WTC11 (cell line): ENCODE measurements around the gene FAM13A. TPM values are rescaled to one million over a fixed set of nuclear protein-coding genes. Genes with fewer than 3 reads are reported as not detected.

Experiments used
- ATAC-seq: fragments of 200-7000 bp; cut with Tn5 transposase; 2 replicates; pipeline ENCODE4 v1.10.0; 2021; ENCODE audit warnings: mild to moderate bottlenecking, moderate library complexity
- CTCF ChIA-PET: fragments of 300-600 bp; sonication (Branson Sonifier 250); formaldehyde crosslinking; loops from one replicate; lab custom pipeline; 2021; ENCODE audit warnings: antibody characterized with exemption; lab: Charles Lee
- POLR2A ChIA-PET: fragments of 350-600 bp; sonication (Branson Sonifier 250); formaldehyde crosslinking; loops from one replicate; lab custom pipeline; 2021; ENCODE audit warnings: antibody characterized with exemption; lab: Charles Lee
- DNase-seq: peaks from one replicate; pipeline ENCODE4 v3.0.0; 2021; ENCODE audit warnings: low spot score
- H3K27ac Mint-ChIP-seq: 2 replicates; pipeline ENCODE4 v1.8.0; 2021; ENCODE audit warnings: mixed read lengths
- H3K27me3 Mint-ChIP-seq: 2 replicates; pipeline ENCODE4 v1.8.0; 2021; ENCODE audit warnings: low read depth, mild to moderate bottlenecking, moderate library complexity, mixed read lengths
- H3K36me3 Mint-ChIP-seq: 2 replicates; pipeline ENCODE4 v1.8.0; 2021; ENCODE audit warnings: mixed read lengths
- H3K4me1 Mint-ChIP-seq: 2 replicates; pipeline ENCODE4 v1.8.0; 2022; ENCODE audit warnings: mixed read lengths
- H3K4me3 Mint-ChIP-seq: 2 replicates; pipeline ENCODE4 v1.8.0; 2021; ENCODE audit warnings: mild to moderate bottlenecking, moderate library complexity, mixed read lengths
- H3K9me3 Mint-ChIP-seq: 2 replicates; pipeline ENCODE4 v1.8.0; 2021; ENCODE audit warnings: mixed read lengths
- ATF1 ChIP-seq: sonication (generic); formaldehyde crosslinking; IDR thresholded peaks from 2 replicates; pipeline ENCODE4 v1.8.1; 2023; ENCODE audit warnings: mild to moderate bottlenecking, moderate library complexity, missing genetic modification reagents
- CBFB ChIP-seq: sonication (generic); formaldehyde crosslinking; IDR thresholded peaks from 2 replicates; pipeline ENCODE4 v1.8.1; 2022; ENCODE audit warnings: mild to moderate bottlenecking, low read depth, missing genetic modification reagents
- CDX4 ChIP-seq: fragments of 250-450 bp; sonication (Bioruptor Pico); IDR thresholded peaks from 2 replicates; pipeline ENCODE4 v1.9.0; 2021; ENCODE audit warnings: moderate library complexity, mild to moderate bottlenecking, inconsistent platforms, borderline replicate concordance
- CREB1 ChIP-seq: sonication (generic); formaldehyde crosslinking; IDR thresholded peaks from 2 replicates; pipeline ENCODE4 v1.8.0; 2023; ENCODE audit warnings: mild to moderate bottlenecking, missing genetic modification reagents
- ETV6 ChIP-seq: sonication (generic); formaldehyde crosslinking; IDR thresholded peaks from 2 replicates; pipeline ENCODE4 v1.8.1; 2022; ENCODE audit warnings: mild to moderate bottlenecking, missing genetic modification reagents
- FOXK1 ChIP-seq: sonication (generic); formaldehyde crosslinking; IDR thresholded peaks from 2 replicates; pipeline ENCODE4 v1.8.0; 2022; ENCODE audit warnings: mild to moderate bottlenecking, moderate library complexity, missing genetic modification reagents
- KAT7 ChIP-seq: sonication (generic); formaldehyde crosslinking; IDR thresholded peaks from 2 replicates; pipeline ENCODE4 v1.8.1; 2023; ENCODE audit warnings: missing genetic modification reagents, mild to moderate bottlenecking, borderline replicate concordance
- OVOL2 ChIP-seq: fragments of 250-450 bp; sonication (Bioruptor Pico); IDR thresholded peaks from 2 replicates; pipeline ENCODE4 v1.9.0; 2021; ENCODE audit warnings: mild to moderate bottlenecking, borderline replicate concordance
- SOX15 ChIP-seq: fragments of 250-450 bp; sonication (Bioruptor Pico); IDR thresholded peaks from 2 replicates; pipeline ENCODE4 v1.9.0; 2021; ENCODE audit warnings: mild to moderate bottlenecking
- USF2 ChIP-seq: sonication (generic); formaldehyde crosslinking; IDR thresholded peaks from 2 replicates; pipeline ENCODE4 v1.8.1; 2023; ENCODE audit warnings: mild to moderate bottlenecking, missing genetic modification reagents, moderate library complexity
- ZNF121 ChIP-seq: sonication (generic); formaldehyde crosslinking; IDR thresholded peaks from 2 replicates; pipeline ENCODE4 v1.8.0; 2023; ENCODE audit warnings: missing genetic modification reagents
- ZNF532 ChIP-seq: fragments of 250-450 bp; sonication (Bioruptor Pico); IDR thresholded peaks from 2 replicates; pipeline ENCODE4 v1.9.0; 2021; ENCODE audit warnings: mild to moderate bottlenecking, borderline replicate concordance
- ZNF671 ChIP-seq: fragments of 250-450 bp; sonication (Bioruptor Pico); IDR thresholded peaks from 2 replicates; pipeline ENCODE4 v1.8.0; 2021; ENCODE audit warnings: mild to moderate bottlenecking
- total RNA-seq: library from RNA; stranded (reverse); gene quantifications from 3 replicates; pipeline ENCODE4 v1.2.3, GENCODE V29; 2021
- TF ChIP-seq, protein P1 (sequence below): sonication (generic); formaldehyde crosslinking; IDR thresholded peaks from 2 replicates; pipeline ENCODE4 v1.8.0; 2023; ENCODE audit warnings: missing genetic modification reagents, mild to moderate bottlenecking, borderline replicate concordance
- TF ChIP-seq, protein P2 (sequence below): sonication (generic); formaldehyde crosslinking; IDR thresholded peaks from 2 replicates; pipeline ENCODE4 v1.8.0; 2022; ENCODE audit warnings: mild to moderate bottlenecking, missing genetic modification reagents
- TF ChIP-seq, protein P3 (sequence below): fragments of 250-450 bp; sonication (Bioruptor Pico); IDR thresholded peaks from 2 replicates; pipeline ENCODE4 v1.9.0; 2021; ENCODE audit warnings: mild to moderate bottlenecking

FAM13A gene
- total RNA-seq, 1 experiment from 2014 or later: 14.6 TPM

DNA sequence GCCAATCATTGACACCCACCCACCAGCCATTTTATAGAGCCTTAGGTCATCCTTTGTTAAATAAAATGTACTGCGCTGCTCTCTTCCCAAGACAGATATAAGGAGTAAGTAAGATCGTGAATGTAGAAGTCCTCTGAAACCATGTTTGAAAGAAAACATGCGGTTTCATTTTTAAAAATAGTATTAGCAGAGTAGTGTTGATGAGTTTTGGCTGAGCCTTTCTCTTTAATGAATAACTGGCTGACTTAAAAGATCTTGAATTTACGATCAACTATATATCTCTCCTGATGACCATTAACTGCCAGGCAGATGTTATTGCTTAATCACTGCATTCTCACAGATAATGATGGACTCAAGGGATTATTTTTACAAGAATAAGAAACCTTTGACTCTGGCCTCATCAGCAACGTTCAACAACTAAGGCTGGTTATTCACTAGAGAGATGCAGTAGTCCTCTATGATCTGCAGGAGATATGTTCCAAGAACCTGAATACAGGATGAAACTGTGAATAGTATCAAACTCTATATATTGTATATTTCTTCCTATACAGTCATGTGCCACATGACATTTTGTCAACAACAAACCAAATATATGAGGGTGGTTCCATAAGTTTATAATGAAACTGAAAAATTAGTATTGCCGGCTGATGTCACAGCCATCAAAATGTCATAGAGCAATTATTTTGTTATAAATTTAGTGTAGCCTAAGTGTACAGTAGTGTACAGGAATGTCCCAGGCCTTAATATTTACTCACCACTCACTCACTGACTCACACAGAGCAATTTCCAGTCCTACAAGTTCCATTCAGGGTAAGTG, 80.8 kb downstream of the FAM13A start (continued):
- no peak for TF ChIP-seq ZNF532

GRCh38 chr4:88971536-88971935, 85.4 kb downstream of the FAM13A start:
- H3K4me1 Mint-ChIP-seq: peaks cover 10% of the 10 kb centered on the region; the same call in 1 of the 2 replicates
- no peaks in the 10 kb centered on the region for H3K36me3 Mint-ChIP-seq
- H3K9me3 Mint-ChIP-seq: no peaks in the 10 kb centered on the region
- ChIA-PET CTCF (no interaction called here), POLR2A (no interaction called here)
- TF ChIP-seq, protein P1, sequence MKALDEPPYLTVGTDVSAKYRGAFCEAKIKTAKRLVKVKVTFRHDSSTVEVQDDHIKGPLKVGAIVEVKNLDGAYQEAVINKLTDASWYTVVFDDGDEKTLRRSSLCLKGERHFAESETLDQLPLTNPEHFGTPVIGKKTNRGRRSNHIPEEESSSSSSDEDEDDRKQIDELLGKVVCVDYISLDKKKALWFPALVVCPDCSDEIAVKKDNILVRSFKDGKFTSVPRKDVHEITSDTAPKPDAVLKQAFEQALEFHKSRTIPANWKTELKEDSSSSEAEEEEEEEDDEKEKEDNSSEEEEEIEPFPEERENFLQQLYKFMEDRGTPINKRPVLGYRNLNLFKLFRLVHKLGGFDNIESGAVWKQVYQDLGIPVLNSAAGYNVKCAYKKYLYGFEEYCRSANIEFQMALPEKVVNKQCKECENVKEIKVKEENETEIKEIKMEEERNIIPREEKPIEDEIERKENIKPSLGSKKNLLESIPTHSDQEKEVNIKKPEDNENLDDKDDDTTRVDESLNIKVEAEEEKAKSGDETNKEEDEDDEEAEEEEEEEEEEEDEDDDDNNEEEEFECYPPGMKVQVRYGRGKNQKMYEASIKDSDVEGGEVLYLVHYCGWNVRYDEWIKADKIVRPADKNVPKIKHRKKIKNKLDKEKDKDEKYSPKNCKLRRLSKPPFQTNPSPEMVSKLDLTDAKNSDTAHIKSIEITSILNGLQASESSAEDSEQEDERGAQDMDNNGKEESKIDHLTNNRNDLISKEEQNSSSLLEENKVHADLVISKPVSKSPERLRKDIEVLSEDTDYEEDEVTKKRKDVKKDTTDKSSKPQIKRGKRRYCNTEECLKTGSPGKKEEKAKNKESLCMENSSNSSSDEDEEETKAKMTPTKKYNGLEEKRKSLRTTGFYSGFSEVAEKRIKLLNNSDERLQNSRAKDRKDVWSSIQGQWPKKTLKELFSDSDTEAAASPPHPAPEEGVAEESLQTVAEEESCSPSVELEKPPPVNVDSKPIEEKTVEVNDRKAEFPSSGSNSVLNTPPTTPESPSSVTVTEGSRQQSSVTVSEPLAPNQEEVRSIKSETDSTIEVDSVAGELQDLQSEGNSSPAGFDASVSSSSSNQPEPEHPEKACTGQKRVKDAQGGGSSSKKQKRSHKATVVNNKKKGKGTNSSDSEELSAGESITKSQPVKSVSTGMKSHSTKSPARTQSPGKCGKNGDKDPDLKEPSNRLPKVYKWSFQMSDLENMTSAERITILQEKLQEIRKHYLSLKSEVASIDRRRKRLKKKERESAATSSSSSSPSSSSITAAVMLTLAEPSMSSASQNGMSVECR: no peak
- TF ChIP-seq CBFB (CRISPR knock-in tag) (no peak), ZNF121 (no peak), FOXK1 (CRISPR knock-in tag) (no peak), CDX4 (CRISPR knock-in tag) (no peak), SOX15 (no peak), KAT7 (CRISPR knock-in tag) (no peak)
- TF ChIP-seq, protein P2, sequence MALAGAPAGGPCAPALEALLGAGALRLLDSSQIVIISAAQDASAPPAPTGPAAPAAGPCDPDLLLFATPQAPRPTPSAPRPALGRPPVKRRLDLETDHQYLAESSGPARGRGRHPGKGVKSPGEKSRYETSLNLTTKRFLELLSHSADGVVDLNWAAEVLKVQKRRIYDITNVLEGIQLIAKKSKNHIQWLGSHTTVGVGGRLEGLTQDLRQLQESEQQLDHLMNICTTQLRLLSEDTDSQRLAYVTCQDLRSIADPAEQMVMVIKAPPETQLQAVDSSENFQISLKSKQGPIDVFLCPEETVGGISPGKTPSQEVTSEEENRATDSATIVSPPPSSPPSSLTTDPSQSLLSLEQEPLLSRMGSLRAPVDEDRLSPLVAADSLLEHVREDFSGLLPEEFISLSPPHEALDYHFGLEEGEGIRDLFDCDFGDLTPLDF (CRISPR knock-in tag): no peak
- DNase-seq: no peak
- no peak overlapping the region for H3K27ac Mint-ChIP-seq
- H3K27me3 Mint-ChIP-seq: no peaks in the 10 kb centered on the region
- no peak for ATAC-seq
- no peak overlapping the region for H3K4me3 Mint-ChIP-seq

GRCh38 chr4:88969746-88970145, 87.2 kb downstream of the FAM13A start:
- Mint-ChIP-seq H3K27ac (no peak overlapping the region), H3K4me1 (peaks cover 10% of the 10 kb centered on the region), H3K4me3 (no peak overlapping the region), H3K27me3 (no peaks in the 10 kb centered on the region), H3K9me3 (no peaks in the 10 kb centered on the region)
- DNase-seq: no peak
- CTCF ChIA-PET: no interaction called here
- TF ChIP-seq CBFB (CRISPR knock-in tag) (no peak), USF2 (CRISPR knock-in tag) (no peak), ETV6 (no peak), ZNF671 (CRISPR knock-in tag) (no peak), OVOL2 (CRISPR knock-in tag) (no peak), CREB1 (no peak), ATF1 (CRISPR knock-in tag) (no peak)
- TF ChIP-seq, protein P3, sequence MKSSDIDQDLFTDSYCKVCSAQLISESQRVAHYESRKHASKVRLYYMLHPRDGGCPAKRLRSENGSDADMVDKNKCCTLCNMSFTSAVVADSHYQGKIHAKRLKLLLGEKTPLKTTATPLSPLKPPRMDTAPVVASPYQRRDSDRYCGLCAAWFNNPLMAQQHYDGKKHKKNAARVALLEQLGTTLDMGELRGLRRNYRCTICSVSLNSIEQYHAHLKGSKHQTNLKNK: no peak
- TF ChIP-seq, all 79 proteins: peak for 0
- H3K36me3 Mint-ChIP-seq: no peaks in the 10 kb centered on the region
- no peak for ATAC-seq
- POLR2A ChIA-PET: no interaction called here
